ENCODE results near the gene CERS5. TPM values are rescaled to one million over a fixed set of nuclear protein-coding genes. Genes with fewer than 3 reads are reported as not detected.
A peak's percentile ranks its signal among the peaks of the same experiment; 100 is the strongest.

Gene CERS5
- total RNA-seq, 2 donors from 2014 or later, result 6.7 to 11.2 TPM

GRCh38 chr12:50181691-50182090 is 14.5 kb upstream of the CERS5 start:
- no peak overlapping the region for H3K4me3 ChIP-seq
- TF ChIP-seq, protein P1, sequence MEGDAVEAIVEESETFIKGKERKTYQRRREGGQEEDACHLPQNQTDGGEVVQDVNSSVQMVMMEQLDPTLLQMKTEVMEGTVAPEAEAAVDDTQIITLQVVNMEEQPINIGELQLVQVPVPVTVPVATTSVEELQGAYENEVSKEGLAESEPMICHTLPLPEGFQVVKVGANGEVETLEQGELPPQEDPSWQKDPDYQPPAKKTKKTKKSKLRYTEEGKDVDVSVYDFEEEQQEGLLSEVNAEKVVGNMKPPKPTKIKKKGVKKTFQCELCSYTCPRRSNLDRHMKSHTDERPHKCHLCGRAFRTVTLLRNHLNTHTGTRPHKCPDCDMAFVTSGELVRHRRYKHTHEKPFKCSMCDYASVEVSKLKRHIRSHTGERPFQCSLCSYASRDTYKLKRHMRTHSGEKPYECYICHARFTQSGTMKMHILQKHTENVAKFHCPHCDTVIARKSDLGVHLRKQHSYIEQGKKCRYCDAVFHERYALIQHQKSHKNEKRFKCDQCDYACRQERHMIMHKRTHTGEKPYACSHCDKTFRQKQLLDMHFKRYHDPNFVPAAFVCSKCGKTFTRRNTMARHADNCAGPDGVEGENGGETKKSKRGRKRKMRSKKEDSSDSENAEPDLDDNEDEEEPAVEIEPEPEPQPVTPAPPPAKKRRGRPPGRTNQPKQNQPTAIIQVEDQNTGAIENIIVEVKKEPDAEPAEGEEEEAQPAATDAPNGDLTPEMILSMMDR (IDR thresholded peaks at IDR 0.05), result no peak
- no peaks in the 10 kb centered on the region for H3K9me3 ChIP-seq
- no peak overlapping the region for H3K27ac ChIP-seq
- no peaks in the 10 kb centered on the region for H3K27me3 ChIP-seq
- H3K4me1 ChIP-seq, result peaks cover 0 to 3% of the 10 kb centered on the region in 2 donors
- no peak for DNase-seq (ENCODE audit: low spot score)
- peaks cover 35% of the 10 kb centered on the region for H3K36me3 ChIP-seq

GRCh38 chr12:50175716-50176026 is 8.5 kb upstream of the CERS5 start:
- H3K4me3 ChIP-seq, result no peak overlapping the region
- H3K4me1 ChIP-seq, result no peaks in the 10 kb centered on the region
- H3K27ac ChIP-seq, result no peak overlapping the region
- H3K27me3 ChIP-seq, result no peaks in the 10 kb centered on the region
- DNase-seq (ENCODE audit: low spot score), result no peak
- peaks cover 22% of the 10 kb centered on the region for H3K36me3 ChIP-seq
- TF ChIP-seq, protein P1 (IDR thresholded peaks at IDR 0.05), result peak in 1 of 2 donors; percentile 21
- H3K9me3 ChIP-seq, result no peaks in the 10 kb centered on the region

DNA sequence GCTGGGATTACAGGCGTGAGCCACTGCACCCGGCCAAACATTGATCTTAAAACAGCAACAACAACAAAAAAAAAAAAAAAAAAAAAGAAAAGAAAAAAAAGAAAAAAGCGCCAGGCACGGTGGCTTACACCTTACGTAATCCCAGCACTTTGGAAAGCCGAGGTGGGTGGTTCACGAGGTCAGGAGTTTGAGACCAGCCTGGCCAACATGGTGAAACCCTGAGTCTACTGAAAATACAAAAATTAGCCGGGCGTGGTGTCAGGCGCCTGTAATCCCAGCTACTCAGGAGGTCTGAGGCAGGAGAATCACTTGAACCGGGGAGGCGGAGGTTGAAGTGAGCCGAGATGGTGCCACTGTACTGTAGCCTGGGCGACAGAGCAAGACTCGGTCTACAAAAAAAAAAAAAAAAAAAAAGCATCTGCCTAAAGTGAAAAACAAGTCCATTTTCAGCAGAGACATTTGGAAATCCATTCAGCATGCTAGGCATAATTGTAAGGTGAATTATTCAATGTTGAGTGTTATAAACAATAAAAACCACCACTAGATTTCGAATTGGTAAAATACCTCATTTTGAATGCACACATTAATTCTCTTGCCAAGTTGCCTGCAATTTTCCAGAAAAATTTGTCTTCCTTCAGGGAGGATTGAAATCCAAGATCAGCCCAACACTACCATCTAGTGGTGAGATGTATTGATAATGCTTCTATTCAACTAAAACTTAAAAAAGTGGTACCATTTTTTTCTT is 8.0 kb upstream of the CERS5 start:
- Histone ChIP-seq H3K4me3 (no peak overlapping the region), H3K27me3 (no peaks in the 10 kb centered on the region), H3K36me3 (peaks cover 17% of the 10 kb centered on the region), H3K4me1 (no peaks in the 10 kb centered on the region), H3K9me3 (no peaks in the 10 kb centered on the region), H3K27ac (no peak overlapping the region)
- DNase-seq (ENCODE audit: low spot score), result no peak
- TF ChIP-seq, protein P1 (IDR thresholded peaks at IDR 0.05), result peak; percentile 66 to 77

DNA sequence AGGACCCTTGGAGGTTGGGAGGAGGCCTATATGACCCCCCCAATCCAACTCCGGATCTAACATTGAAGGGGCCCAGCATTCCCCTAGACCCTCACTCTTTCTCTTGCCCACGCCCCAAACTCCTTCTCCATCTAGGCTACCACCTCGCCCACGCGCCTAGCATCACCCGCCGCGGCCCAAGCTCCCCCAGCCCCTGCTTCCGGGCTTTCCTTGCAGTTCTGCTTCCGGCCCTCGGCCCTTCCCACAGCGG is 445 bp downstream of the CERS5 start:
- DNase-seq (ENCODE audit: low spot score), result peak; percentile 60
- Histone ChIP-seq H3K4me3 (peak overlapping the region; percentile 95 to 99), H3K36me3 (no peaks in the 10 kb centered on the region), H3K9me3 (no peaks in the 10 kb centered on the region), H3K27me3 (no peaks in the 10 kb centered on the region), H3K4me1 (peaks cover 0 to 18% of the 10 kb centered on the region in 2 donors), H3K27ac (peak overlapping the region; percentile 95 to 98)
- TF ChIP-seq, protein P1 (IDR thresholded peaks at IDR 0.05), result no peak

- Histone ChIP-seq H3K9me3 (no peaks in the 10 kb centered on the region), H3K27me3 (no peaks in the 10 kb centered on the region), H3K4me3 (no peak overlapping the region), H3K27ac (no peak overlapping the region), H3K36me3 (no peaks in the 10 kb centered on the region), H3K4me1 (peaks cover 0 to 18% of the 10 kb centered on the region in 2 donors)
- no peak for DNase-seq (ENCODE audit: low spot score)
- TF ChIP-seq, protein P1 (IDR thresholded peaks at IDR 0.05), result no peak
These were observed 2.2 kb downstream of the CERS5 start for GRCh38 chr12:50164963-50165362.

- Histone ChIP-seq H3K4me3 (no peak overlapping the region), H3K4me1 (peaks cover 0 to 11% of the 10 kb centered on the region in 2 donors), H3K9me3 (no peaks in the 10 kb centered on the region), H3K27ac (no peak overlapping the region), H3K36me3 (no peaks in the 10 kb centered on the region), H3K27me3 (no peaks in the 10 kb centered on the region)
- TF ChIP-seq, protein P1 (IDR thresholded peaks at IDR 0.05), result no peak
- DNase-seq (ENCODE audit: low spot score), result no peak
These were observed 4.9 kb downstream of the CERS5 start for GRCh38 chr12:50162230-50162629.

Measured in right atrium auricular region (tissue), 2 donors.